HepG2 (cell line): ENCODE data around the gene LRRC17. TPM values are rescaled to one million over a fixed set of nuclear protein-coding genes. Genes with fewer than 3 reads are reported as not detected.
A peak's percentile ranks its signal among the peaks of the same experiment; 100 is the strongest.

Source experiments
- AHDC1 ChIP-seq: sonication (generic); formaldehyde crosslinking; IDR thresholded peaks from 2 replicates; pipeline ENCODE4 v1.5.1; 2020; ENCODE audit warnings: mild to moderate bottlenecking, missing genetic modification reagents, borderline replicate concordance
- GABPB1 ChIP-seq: IDR thresholded peaks from 2 replicates; pipeline ENCODE4 v1.6.1; 2016; ENCODE audit warnings: mild to moderate bottlenecking, missing genetic modification reagents, moderate library complexity, missing compliant biosample characterization
- JUNB ChIP-seq: sonication (generic); formaldehyde crosslinking; IDR thresholded peaks from 2 replicates; pipeline ENCODE4 v1.8.0; 2022; ENCODE audit warnings: missing genetic modification reagents, mild to moderate bottlenecking, borderline replicate concordance
- JUND ChIP-seq: sonication (generic); formaldehyde crosslinking; IDR thresholded peaks from 2 replicates; pipeline ENCODE4 v1.8.0; 2022; ENCODE audit warnings: mild to moderate bottlenecking, missing genetic modification reagents
- KDM6A ChIP-seq: IDR thresholded peaks from 2 replicates; pipeline ENCODE4 v1.6.1; 2016; ENCODE audit warnings: low read depth
- SP2 ChIP-seq: sonication (generic); formaldehyde crosslinking; IDR thresholded peaks from 2 replicates; pipeline ENCODE4 v1.5.1; 2020; ENCODE audit warnings: mild to moderate bottlenecking, missing genetic modification reagents
- ZNF280D ChIP-seq: sonication (generic); formaldehyde crosslinking; IDR thresholded peaks from 2 replicates; pipeline ENCODE4 v1.5.1; 2020; ENCODE audit warnings: mild to moderate bottlenecking, missing genetic modification reagents
- polyA plus RNA-seq, 8 experiments: library from polyadenylated mRNA; depleted of rRNA in 3 of 8; stranded (reverse) in 7 of 8; unstranded in 1 of 8; fragments of >200 nt; fragmentation: Illumina TruSeq in 4 of 8; extraction: Trizol in 4 of 8; gene quantifications; 2 replicates each; pipeline versions ENCODE4 v1.2.1 to v1.2.3, GENCODE V29; 2011 to 2016; ENCODE audit warnings: low read depth in 4 of 8, missing spikeins in 1 of 8, mixed read lengths in 1 of 8; ENCODE audit not compliant: insufficient read depth in 1 of 8
- total RNA-seq, 5 experiments: library from RNA; depleted of rRNA; stranded (reverse); fragments of >200 nt; fragmentation: Illumina TruSeq; extraction: Trizol; gene quantifications; 2 replicates each; pipeline ENCODE4 v1.2.3, GENCODE V29; 2016; ENCODE audit warnings: low read depth in 1 of 5

The LRRC17 gene
- total and polyA plus RNA-seq, 2 of the 13 experiments (the other 11 are each of a cell fraction or from before 2014, with no cell fraction given): 0.20 to 0.66 TPM

- peak; percentile 70; the same call in 1 of the 2 replicates for TF ChIP-seq AHDC1 (CRISPR knock-in tag)
- TF ChIP-seq JUND: peak; percentile 57; the same call in 1 of the 2 replicates
- no peak for TF ChIP-seq KDM6A (CRISPR knock-in tag)
- peak; percentile 40; the same call in 1 of the 2 replicates for TF ChIP-seq GABPB1
- no peak for TF ChIP-seq SP2 (CRISPR knock-in tag)
- no peak for TF ChIP-seq ZNF280D
- peak; percentile 78; the same call in 1 of the 2 replicates for TF ChIP-seq JUNB (CRISPR knock-in tag)
These were observed 78.9 kb downstream of the LRRC17 start (continued) for GRCh38 chr7:102991540-102992214.
